Brain pericyte (primary cell): ENCODE results near the gene PAX3.
"Not testable (repeated sequence)": the region's sequence is repeated elsewhere in the genome, so short reads cannot be mapped to it uniquely, and the experiment has no call there.

ENCODE experiments used
- DNase-seq: peaks from one replicate; pipeline ENCODE4 v3.0.0-alpha.2; 2012; ENCODE audit warnings: low read depth, low spot score

Gene PAX3

GRCh38 chr2:222214885-222215284 is 83.9 kb downstream of the PAX3 start:
- no peak for DNase-seq

- DNase-seq: no peak
These were observed 85.7 kb downstream of the PAX3 start for GRCh38 chr2:222213049-222213448.

- no peak for DNase-seq
These were observed 86.2 kb downstream of the PAX3 start for GRCh38 chr2:222212571-222212970.

- DNase-seq: no peak
These were observed 90.6 kb downstream of the PAX3 start for GRCh38 chr2:222208010-222208690.

GRCh38 chr2:222205136-222205535 is 93.7 kb downstream of the PAX3 start:
- DNase-seq: no peak

- DNase-seq: no peak
These were observed 95.8 kb downstream of the PAX3 start for GRCh38 chr2:222203041-222203440.

- DNase-seq: no peak
These were observed 102.6 kb downstream of the PAX3 start for GRCh38 chr2:222196159-222196558.

GRCh38 chr2:222194669-222195068 is 104.1 kb downstream of the PAX3 start:
- no peak for DNase-seq

GRCh38 chr2:222193328-222193983 is 105.3 kb downstream of the PAX3 start:
- no peak for DNase-seq

- no peak for DNase-seq
These were observed 118.2 kb downstream of the PAX3 start for GRCh38 chr2:222180619-222181018.

- no peak for DNase-seq
These were observed 119.2 kb downstream of the PAX3 start for GRCh38 chr2:222179592-222179991.

GRCh38 chr2:222178450-222178849 is 120.3 kb downstream of the PAX3 start:
- no peak for DNase-seq

- DNase-seq: no peak
These were observed 121.9 kb downstream of the PAX3 start for GRCh38 chr2:222176890-222177289.

- DNase-seq: no peak
These were observed 124.3 kb downstream of the PAX3 start for GRCh38 chr2:222174450-222174849.

GRCh38 chr2:222169346-222169745 is 129.5 kb downstream of the PAX3 start:
- DNase-seq: no peak

GRCh38 chr2:222167762-222168161 is 131.0 kb downstream of the PAX3 start:
- no peak for DNase-seq

- DNase-seq: no peak
These were observed 137.9 kb downstream of the PAX3 start for GRCh38 chr2:222160944-222161343.

- no peak for DNase-seq
These were observed 138.7 kb downstream of the PAX3 start for GRCh38 chr2:222160125-222160524.

- DNase-seq: no peak
These were observed 139.6 kb downstream of the PAX3 start for GRCh38 chr2:222159221-222159620.

GRCh38 chr2:222155003-222155664 is 143.7 kb downstream of the PAX3 start:
- DNase-seq: not testable (repeated sequence)
